MCF 10A (cell line): ENCODE results near the gene CGNL1. TPM values are rescaled to one million over a fixed set of nuclear protein-coding genes. Genes with fewer than 3 reads are reported as not detected.

ENCODE experiments used
- BruUV-seq: library from RNA; stranded (reverse); fragments of 400-500 nt; replicated peaks from 2 replicates; lab custom pipeline; 2021; lab: Mats Ljungman, UMichigan
- CTCF ChIA-PET: fragments of 300-600 bp; sonication (Branson Sonifier 250); formaldehyde crosslinking; extraction: SDS; loops from one replicate; lab custom pipeline; 2021; ENCODE audit warnings: antibody characterized with exemption, inconsistent platforms; lab: Yijun Ruan, JAX
- POLR2A ChIA-PET: fragments of 300-600, 350-650 bp; sonication (Branson Sonifier 250); formaldehyde crosslinking; extraction: SDS; loops from one replicate; lab custom pipeline; 2020; ENCODE audit warnings: antibody characterized with exemption, inconsistent platforms; lab: Yijun Ruan, JAX
- DNase-seq: peaks from one replicate; pipeline ENCODE4 v3.0.0-alpha.2; 2018; ENCODE audit not compliant: unreplicated experiment
- H3K27ac Mint-ChIP-seq: one replicate; pipeline ENCODE4 v1.8.0; 2022; ENCODE audit warnings: mild to moderate bottlenecking, low read depth, mixed read lengths; ENCODE audit not compliant: unreplicated experiment
- H3K27me3 Mint-ChIP-seq: one replicate; pipeline ENCODE4 v1.8.0; 2022; ENCODE audit warnings: mixed read lengths; ENCODE audit not compliant: insufficient read depth, unreplicated experiment
- H3K36me3 Mint-ChIP-seq: one replicate; pipeline ENCODE4 v1.8.0; 2022; ENCODE audit warnings: mild to moderate bottlenecking, moderate library complexity, mixed read lengths; ENCODE audit not compliant: insufficient read depth, unreplicated experiment
- H3K4me1 Mint-ChIP-seq: one replicate; pipeline ENCODE4 v1.8.0; 2022; ENCODE audit warnings: mixed read lengths; ENCODE audit not compliant: insufficient read depth, unreplicated experiment
- H3K4me3 Mint-ChIP-seq: one replicate; pipeline ENCODE4 v1.8.0; 2022; ENCODE audit warnings: mild to moderate bottlenecking, moderate library complexity, mixed read lengths; ENCODE audit not compliant: unreplicated experiment
- H3K9me3 Mint-ChIP-seq: one replicate; pipeline ENCODE4 v1.8.0; 2022; ENCODE audit warnings: mixed read lengths; ENCODE audit not compliant: unreplicated experiment
- CTCF ChIP-seq: fragments of 200-600 bp; IDR thresholded peaks from one replicate; pipeline ENCODE4 v1.8.0; 2022; ENCODE audit warnings: antibody characterized with exemption, mild to moderate bottlenecking; ENCODE audit not compliant: unreplicated experiment
- intact Hi-C: fragments of 100-400 bp; cut with micrococcal nuclease; formaldehyde crosslinking; loops from 2 replicates; pipeline ENCODE4 v1.14.1; 2022
- total RNA-seq: library from RNA; stranded (reverse); gene quantifications from 2 replicates; pipeline ENCODE4 v1.2.3, GENCODE V29; 2022

CGNL1 gene
- total RNA-seq, 1 experiment from 2014 or later = 0.05 TPM

GRCh38 chr15:57464480-57464879 lies 88.2 kb downstream of the CGNL1 start:
- no peaks in the 10 kb centered on the region for H3K36me3 Mint-ChIP-seq
- H3K27me3 Mint-ChIP-seq = peaks cover 32% of the 10 kb centered on the region
- TF ChIP-seq CTCF = no peak
- H3K4me1 Mint-ChIP-seq = peaks cover 7% of the 10 kb centered on the region
- ChIA-PET CTCF (no interaction called here), POLR2A (no interaction called here)
- no TSS peak for BruUV-seq
- intact Hi-C loops = no loop called here
- no peak for DNase-seq
- no peak overlapping the region for H3K27ac Mint-ChIP-seq
- no peak overlapping the region for H3K4me3 Mint-ChIP-seq
- H3K9me3 Mint-ChIP-seq = no peaks in the 10 kb centered on the region

GRCh38 chr15:57468486-57468885 lies 92.2 kb downstream of the CGNL1 start:
- TF ChIP-seq CTCF = no peak
- Mint-ChIP-seq H3K4me1 (peaks cover 7% of the 10 kb centered on the region), H3K4me3 (no peak overlapping the region), H3K36me3 (no peaks in the 10 kb centered on the region), H3K9me3 (no peaks in the 10 kb centered on the region), H3K27me3 (peaks cover 64% of the 10 kb centered on the region), H3K27ac (no peak overlapping the region)
- DNase-seq = no peak
- intact Hi-C loops = no loop called here
- CTCF ChIA-PET = no interaction called here
- POLR2A ChIA-PET = no interaction called here
- no TSS peak for BruUV-seq

GRCh38 chr15:57470543-57470942 lies 94.2 kb downstream of the CGNL1 start:
- no peak for TF ChIP-seq CTCF
- Mint-ChIP-seq H3K4me1 (peaks cover 7% of the 10 kb centered on the region), H3K27ac (no peak overlapping the region), H3K27me3 (peaks cover 64% of the 10 kb centered on the region), H3K4me3 (no peak overlapping the region), H3K36me3 (no peaks in the 10 kb centered on the region), H3K9me3 (no peaks in the 10 kb centered on the region)
- ChIA-PET POLR2A (no interaction called here), CTCF (interaction anchor here (0.6 kb wide), 1 partner anchor 262 kb away, joined by 3 read pairs; no protein-coding TSS in a partner anchor)
- DNase-seq = no peak
- BruUV-seq = no TSS peak
- intact Hi-C loops = no loop called here

- no peak for DNase-seq
- no peak for TF ChIP-seq CTCF
- Mint-ChIP-seq H3K4me3 (no peak overlapping the region), H3K27ac (no peak overlapping the region), H3K4me1 (peaks cover 7% of the 10 kb centered on the region), H3K9me3 (no peaks in the 10 kb centered on the region), H3K36me3 (no peaks in the 10 kb centered on the region), H3K27me3 (peaks cover 45% of the 10 kb centered on the region)
- no TSS peak for BruUV-seq
- intact Hi-C loops = no loop called here
- ChIA-PET CTCF (no interaction called here), POLR2A (no interaction called here)
Observed at GRCh38 chr15:57472861-57473260, 96.6 kb downstream of the CGNL1 start.
